ENCODE measurements around the gene AMOTL2. TPM values are rescaled to one million over a fixed set of nuclear protein-coding genes. Genes with fewer than 3 reads are reported as not detected.

Gene AMOTL2
- total RNA-seq, 1 donor from 2014 or later: 46.5 TPM

- no peaks in the 10 kb centered on the region for H3K9me3 Mint-ChIP-seq (ENCODE audit: unreplicated experiment)
- no peak overlapping the region for H3K4me3 Mint-ChIP-seq (ENCODE audit: unreplicated experiment)
- no peak for DNase-seq (ENCODE audit: low spot score)
- H3K27me3 Mint-ChIP-seq (ENCODE audit: unreplicated experiment): peaks cover 24% of the 10 kb centered on the region
- H3K4me1 Mint-ChIP-seq (ENCODE audit: unreplicated experiment): peaks cover 52% of the 10 kb centered on the region
- H3K27ac Mint-ChIP-seq (ENCODE audit: unreplicated experiment): no peak overlapping the region
- peaks cover 9% of the 10 kb centered on the region for H3K36me3 Mint-ChIP-seq (ENCODE audit: low read depth, unreplicated experiment)
- TF ChIP-seq CTCF (IDR thresholded peaks at IDR 0.05; ENCODE audit: unreplicated experiment): no peak
These were observed 2.1 kb upstream of the AMOTL2 start for GRCh38 chr3:134376385-134376765.

GRCh38 chr3:134375582-134376384 lies 1.5 kb upstream of the AMOTL2 start:
- peaks cover 24% of the 10 kb centered on the region for H3K27me3 Mint-ChIP-seq (ENCODE audit: unreplicated experiment)
- peak overlapping the region; percentile 49 for H3K4me3 Mint-ChIP-seq (ENCODE audit: unreplicated experiment)
- H3K36me3 Mint-ChIP-seq (ENCODE audit: low read depth, unreplicated experiment): peaks cover 9% of the 10 kb centered on the region
- H3K27ac Mint-ChIP-seq (ENCODE audit: unreplicated experiment): peak overlapping the region; percentile 94
- no peaks in the 10 kb centered on the region for H3K9me3 Mint-ChIP-seq (ENCODE audit: unreplicated experiment)
- no peak for DNase-seq (ENCODE audit: low spot score)
- H3K4me1 Mint-ChIP-seq (ENCODE audit: unreplicated experiment): peaks cover 54% of the 10 kb centered on the region
- TF ChIP-seq CTCF (IDR thresholded peaks at IDR 0.05; ENCODE audit: unreplicated experiment): no peak

GRCh38 chr3:134374791-134375581 lies 739 bp upstream of the AMOTL2 start:
- H3K27ac Mint-ChIP-seq (ENCODE audit: unreplicated experiment): peak overlapping the region; percentile 94
- peaks cover 24% of the 10 kb centered on the region for H3K27me3 Mint-ChIP-seq (ENCODE audit: unreplicated experiment)
- no peak for DNase-seq (ENCODE audit: low spot score)
- H3K4me1 Mint-ChIP-seq (ENCODE audit: unreplicated experiment): peaks cover 61% of the 10 kb centered on the region
- peaks cover 9% of the 10 kb centered on the region for H3K36me3 Mint-ChIP-seq (ENCODE audit: low read depth, unreplicated experiment)
- peak overlapping the region; percentile 94 for H3K4me3 Mint-ChIP-seq (ENCODE audit: unreplicated experiment)
- TF ChIP-seq CTCF (IDR thresholded peaks at IDR 0.05; ENCODE audit: unreplicated experiment): no peak
- no peaks in the 10 kb centered on the region for H3K9me3 Mint-ChIP-seq (ENCODE audit: unreplicated experiment)

GRCh38 chr3:134373271-134374104 lies 759 bp downstream of the AMOTL2 start:
- no peaks in the 10 kb centered on the region for H3K9me3 Mint-ChIP-seq (ENCODE audit: unreplicated experiment)
- peak overlapping the region; percentile 92 for H3K4me3 Mint-ChIP-seq (ENCODE audit: unreplicated experiment)
- peaks cover 31% of the 10 kb centered on the region for H3K27me3 Mint-ChIP-seq (ENCODE audit: unreplicated experiment)
- H3K27ac Mint-ChIP-seq (ENCODE audit: unreplicated experiment): peak overlapping the region; percentile 94
- no peak for TF ChIP-seq CTCF (IDR thresholded peaks at IDR 0.05; ENCODE audit: unreplicated experiment)
- peak; percentile 74 for DNase-seq (ENCODE audit: low spot score)
- peaks cover 16% of the 10 kb centered on the region for H3K36me3 Mint-ChIP-seq (ENCODE audit: low read depth, unreplicated experiment)
- H3K4me1 Mint-ChIP-seq (ENCODE audit: unreplicated experiment): peaks cover 73% of the 10 kb centered on the region

Measured in endothelial cell (in vitro differentiated cells).